K562 (cell line): ENCODE data around the gene HSPB1. TPM values are rescaled to one million over a fixed set of nuclear protein-coding genes. Genes with fewer than 3 reads are reported as not detected.
A peak's percentile ranks its signal among the peaks of the same experiment; 100 is the strongest.

Source experiments
- ATAC-seq: fragments of 200-7000 bp; cut with Tn5 transposase; 3 replicates; pipeline ENCODE4 v1.9.1; 2020; ENCODE audit warnings: moderate library complexity
- BruUV-seq: library from RNA; stranded (reverse); fragments of 400-500 nt; replicated peaks from 2 replicates; lab custom pipeline; 2021; lab: Mats Ljungman, UMichigan
- CTCF ChIA-PET: fragments of 300-600 bp; formaldehyde crosslinking; extraction: SDS; loops from one replicate; lab custom pipeline; 2021; ENCODE audit warnings: low intra/inter-chr PET ratio; lab: Yijun Ruan, JAX
- POLR2A ChIA-PET: fragments of 300-600, 350-650 bp; sonication (Branson Sonifier 250); formaldehyde crosslinking; extraction: SDS; loops from one replicate; lab custom pipeline; 2021; ENCODE audit warnings: antibody characterized with exemption, inconsistent platforms; lab: Yijun Ruan, JAX
- DNase-seq, 4 experiments: peaks; one replicate each; pipeline versions ENCODE4 v3.0.0 to v3.0.0-alpha.2; 2011 to 2018; ENCODE audit warnings: low spot score in 3 of 4, mixed read lengths in 3 of 4; ENCODE audit errors: extremely low read depth in 1 of 4
- FAIRE-seq: peaks from 2 replicates; lab custom pipeline; 2011; peaks lifted over from hg19 to GRCh38; lab: Jason Lieb, UNC
- H2AFZ ChIP-seq: 2 replicates; pipeline ENCODE4 v1.6.0; 2011; ENCODE audit warnings: low read depth, low read length, control low read depth, inconsistent platforms
- H3K27ac ChIP-seq: fragments of 200-600 bp; 3 replicates; pipeline ENCODE4 v1.8.0; 2011; ENCODE audit warnings: low read depth, mild to moderate bottlenecking, control low read depth, inconsistent platforms, low read length, moderate library complexity, mixed read lengths; ENCODE audit errors: extremely low read depth
- H3K27me3 ChIP-seq, 2 experiments: fragments of 300-600 bp in 1 of 2; 2 replicates in 1 of 2; 3 replicates in 1 of 2; pipeline versions ENCODE4 v1.6.0 to v1.8.0; 2011; ENCODE audit warnings: inconsistent platforms in 2 of 2, low read length in 2 of 2, mild to moderate bottlenecking in 1 of 2, mixed read lengths in 1 of 2, moderate library complexity in 1 of 2; ENCODE audit not compliant: control insufficient read depth in 2 of 2, insufficient read depth in 2 of 2
- H3K36me3 ChIP-seq: fragments of 300-600 bp; 3 replicates; pipeline ENCODE4 v1.8.0; 2011; ENCODE audit warnings: mild to moderate bottlenecking, low read length, inconsistent platforms; ENCODE audit not compliant: control insufficient read depth, insufficient read depth
- H3K4me1 ChIP-seq, 2 experiments: fragments of 200-600 bp in 1 of 2; replicated peaks in 1 of 2; 2 replicates in 1 of 2; 3 replicates in 1 of 2; pipeline versions ENCODE4 v1.5.1 to v1.8.0; 2011; ENCODE audit warnings: inconsistent platforms in 2 of 2, low read length in 2 of 2, mild to moderate bottlenecking in 1 of 2, mixed read lengths in 1 of 2, moderate library complexity in 1 of 2; ENCODE audit not compliant: control insufficient read depth in 2 of 2, insufficient read depth in 2 of 2
- H3K4me2 ChIP-seq: 2 replicates; pipeline ENCODE4 v1.6.1; 2011; ENCODE audit warnings: low read length, control low read depth, inconsistent platforms, mixed read lengths; ENCODE audit not compliant: insufficient read depth
- H3K4me3 ChIP-seq: fragments of 200-600 bp; sonication (generic), shearing (Covaris generic); 2 replicates; pipeline ENCODE4 v1.5.1; 2016; ENCODE audit warnings: control low read depth, inconsistent platforms
- H3K79me2 ChIP-seq: fragments of 200-600 bp; 3 replicates; pipeline ENCODE4 v1.8.0; 2011; ENCODE audit warnings: low read length, inconsistent platforms; ENCODE audit not compliant: control insufficient read depth, insufficient read depth
- H3K9ac ChIP-seq, 2 experiments: 2 replicates each; pipeline versions ENCODE4 v1.6.0 to v1.6.1; 2011; ENCODE audit warnings: low read depth in 2 of 2, low read length in 2 of 2, control low read depth in 1 of 2, inconsistent platforms in 1 of 2, mild to moderate bottlenecking in 1 of 2, mixed read lengths in 1 of 2; ENCODE audit not compliant: insufficient read depth in 1 of 2
- H3K9me1 ChIP-seq: one replicate; pipeline ENCODE4 v1.6.0; 2011; ENCODE audit warnings: inconsistent platforms, mild to moderate bottlenecking, low read length, moderate library complexity; ENCODE audit not compliant: control insufficient read depth, insufficient read depth
- H3K9me3 ChIP-seq: replicated peaks from 2 replicates; pipeline ENCODE4 v1.5.1; 2011; ENCODE audit warnings: low read depth, low read length, inconsistent platforms; ENCODE audit not compliant: control insufficient read depth, insufficient read depth
- H4K20me1 ChIP-seq: replicated peaks from 2 replicates; pipeline ENCODE4 v1.6.1; 2011; ENCODE audit warnings: low read length, inconsistent platforms, mixed read lengths; ENCODE audit not compliant: control insufficient read depth, insufficient read depth
- HDAC1 ChIP-seq, 2 experiments: fragments of 450-650 bp; IDR thresholded peaks; 2 replicates each; pipeline ENCODE4 v1.6.1; 2016 to 2017; ENCODE audit warnings: inconsistent platforms in 1 of 2, mild to moderate bottlenecking in 1 of 2, moderate library complexity in 1 of 2
- HDAC8 ChIP-seq: fragments of 450-650 bp; IDR thresholded peaks from 2 replicates; pipeline ENCODE4 v1.6.1; 2016; ENCODE audit warnings: mild to moderate bottlenecking, missing genetic modification characterization, moderate library complexity, missing compliant biosample characterization
- KAT2B ChIP-seq: IDR thresholded peaks from one replicate; pipeline ENCODE4 v1.6.1; 2012; ENCODE audit warnings: low read depth, mild to moderate bottlenecking, control low read depth, inconsistent platforms, low read length, moderate library complexity
- NFIX ChIP-seq: fragments of 250-450 bp; sonication (Bioruptor Pico); IDR thresholded peaks from 2 replicates; pipeline ENCODE4 v1.4.0; 2020; ENCODE audit warnings: low read depth, mild to moderate bottlenecking, moderate library complexity
- NR3C1 ChIP-seq: sonication (generic); formaldehyde crosslinking; IDR thresholded peaks from 2 replicates; pipeline ENCODE4 v1.8.1; 2022; ENCODE audit warnings: missing genetic modification reagents
- RAD51 ChIP-seq: fragments of 450-650 bp; IDR thresholded peaks from 2 replicates; pipeline ENCODE4 v1.7.1; 2016; ENCODE audit warnings: low read depth, mild to moderate bottlenecking, borderline replicate concordance
- STAT5B ChIP-seq: fragments of 250-450 bp; sonication (Bioruptor Pico); IDR thresholded peaks from 2 replicates; pipeline ENCODE4 v1.8.0; 2021; ENCODE audit warnings: mild to moderate bottlenecking, inconsistent platforms
- ZBTB9 ChIP-seq: fragments of 450-650 bp; formaldehyde crosslinking; IDR thresholded peaks from 2 replicates; pipeline ENCODE4 v1.4.0; 2020; ENCODE audit warnings: mild to moderate bottlenecking, moderate library complexity
- ZNF23 ChIP-seq: fragments of 250-450 bp; sonication (Bioruptor Pico); IDR thresholded peaks from 2 replicates; pipeline ENCODE4 v1.4.0; 2020; ENCODE audit warnings: mild to moderate bottlenecking
- WGBS: fragments of 100-300 bp; shearing (Covaris generic); methylation state at CpG from one replicate; pipeline ENCODE4 v1.1.6; 2016; ENCODE audit warnings: low coverage, mixed read lengths; ENCODE audit not compliant: insufficient coverage; ENCODE audit errors: missing lambda C conversion rate; 5-methylcytosine and 5-hydroxymethylcytosine counted together
- in situ Hi-C: fragments of 300-500 bp; cut with MboI; formaldehyde crosslinking; loops from 4 replicates; pipeline ENCODE4 v1.15.0; 2018; ENCODE audit warnings: inconsistent platforms, mixed read lengths
- intact Hi-C: fragments of 100-400 bp; cut with micrococcal nuclease; formaldehyde crosslinking; loops from 2 replicates; pipeline ENCODE4 v1.14.2; 2022
- polyA plus RNA-seq, 8 experiments: library from polyadenylated mRNA; depleted of rRNA in 4 of 8; stranded (reverse) in 5 of 8; unstranded in 3 of 8; fragments of >200 nt; fragmentation: Nextera tagmentation in 2 of 8; fragmentation: Illumina TruSeq in 1 of 8; extraction: Ambion mirVana in 2 of 8; extraction: Trizol in 1 of 8; gene quantifications; 2 replicates each; pipeline versions ENCODE4 v1.2.1 to v1.2.3, GENCODE V29; 2011 to 2014; ENCODE audit warnings: inconsistent platforms in 1 of 8, missing spikeins in 1 of 8
- total RNA-seq, 7 experiments: library from RNA; depleted of rRNA in 6 of 7; stranded (reverse); fragments of >200 nt in 6 of 7; fragmentation: Illumina TruSeq in 2 of 7; extraction: Trizol in 2 of 7; gene quantifications; 2 replicates each; pipeline versions ENCODE4 v1.2.1 to v1.2.3, GENCODE V29; 2011 to 2021; ENCODE audit warnings: low replicate concordance in 1 of 7
- TF ChIP-seq, protein P1 (sequence below): sonication (generic); formaldehyde crosslinking; IDR thresholded peaks from 2 replicates; pipeline ENCODE4 v1.8.0; 2022; ENCODE audit warnings: missing genetic modification reagents, mild to moderate bottlenecking, moderate library complexity, borderline replicate concordance
- TF ChIP-seq, protein P2 (sequence below): sonication (generic); formaldehyde crosslinking; IDR thresholded peaks from 2 replicates; pipeline ENCODE4 v1.8.1; 2023; ENCODE audit warnings: mild to moderate bottlenecking, missing genetic modification reagents, moderate library complexity
- TF ChIP-seq, protein P3 (sequence below): IDR thresholded peaks from 3 replicates; pipeline ENCODE4 v1.6.1; 2011; ENCODE audit warnings: borderline replicate concordance, mild to moderate bottlenecking, moderate library complexity; ENCODE audit not compliant: insufficient read length; ENCODE audit errors: extremely low read depth

The HSPB1 gene
- total and polyA plus RNA-seq, 9 of the 15 experiments (the other 6 are each of a cell fraction or from before 2014, with no cell fraction given) = 27.1 to 522 (median 138) TPM

DNA sequence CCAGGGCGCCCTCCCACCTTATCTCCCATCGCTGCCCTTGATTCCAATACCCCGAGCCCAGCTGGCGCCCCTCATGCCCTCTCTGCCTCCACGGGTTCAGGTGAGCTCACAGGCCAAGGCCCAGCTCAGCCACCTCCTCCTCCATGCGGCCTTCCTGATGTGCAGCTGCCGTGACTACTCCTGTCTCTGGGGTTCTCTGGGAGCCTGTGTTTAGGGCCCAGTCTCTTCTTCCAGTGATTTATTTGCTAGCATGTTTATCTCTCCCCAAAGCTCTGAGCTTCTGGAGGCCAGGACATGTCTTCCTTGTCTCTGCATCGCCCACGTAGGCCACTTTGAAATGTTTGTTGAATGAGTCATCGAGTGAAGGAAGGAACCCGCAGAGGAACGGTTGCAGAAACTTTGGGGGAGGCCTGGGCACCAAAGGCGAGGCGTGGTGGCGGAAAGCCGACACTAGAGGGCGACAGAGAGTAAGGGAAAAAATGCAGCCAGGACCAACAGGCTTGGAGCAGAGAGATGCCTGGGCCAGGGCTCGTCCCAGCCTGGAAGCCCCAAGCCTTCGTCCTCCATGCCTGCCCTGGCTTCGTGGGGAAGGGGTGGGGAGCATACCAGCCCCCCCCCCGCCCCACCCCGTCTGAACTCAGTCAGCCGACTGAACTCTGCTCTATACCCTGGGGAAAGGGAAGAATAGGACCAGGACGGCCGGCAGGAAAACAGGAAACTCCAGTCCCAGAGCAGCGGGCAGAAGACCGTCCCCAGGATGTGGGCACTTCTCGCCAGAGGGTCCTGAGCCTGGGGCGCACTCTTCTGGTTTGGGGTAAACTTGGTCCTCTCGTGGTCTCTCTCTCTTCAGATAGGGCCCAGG lies 10.9 kb upstream of the HSPB1 start:
- H3K27ac ChIP-seq = peak overlapping the region; percentile 38; the same call in 1 of the 3 replicates
- peak; percentile 90 to 96 (median 90) for DNase-seq
- intact Hi-C loops = loop anchor here (1.0 kb wide), 2 partner anchors 23 to 113 kb away; no protein-coding TSS in a partner anchor
- no peaks in the 10 kb centered on the region for H3K9me1 ChIP-seq
- H4K20me1 ChIP-seq = no peaks in the 10 kb centered on the region
- POLR2A ChIA-PET = interaction anchor here (0.6 to 1.0 kb wide), 4 partner anchors 18 to 125 kb away, joined by 3 to 5 read pairs (median 4); no protein-coding TSS in a partner anchor
- no peaks in the 10 kb centered on the region for H3K9me3 ChIP-seq
- H3K4me1 ChIP-seq = peaks cover 23 to 35% of the 10 kb centered on the region in 2 experiments
- no peaks in the 10 kb centered on the region for H3K36me3 ChIP-seq
- 21% methylated on average over 28 of the region's 30 CpGs for WGBS
- BruUV-seq = no TSS peak
- H3K4me2 ChIP-seq = peak overlapping the region; percentile 32
- peak; percentile 100 for FAIRE-seq
- in situ Hi-C loops = no loop called here
- peak overlapping the region; percentile 3 to 71; a peak in 1 of 4 replicates for H3K9ac ChIP-seq
- ATAC-seq = peak; percentile 93
- CTCF ChIA-PET = interaction anchor here (0.8 to 5.3 kb wide), 3 partner anchors 23 to 72 kb away, joined by 3 to 111 read pairs (median 5); no protein-coding TSS in a partner anchor
- H2AFZ ChIP-seq = peak overlapping the region; percentile 94
- H3K79me2 ChIP-seq = no peaks in the 10 kb centered on the region
- H3K4me3 ChIP-seq = no peak overlapping the region
- no peaks in the 10 kb centered on the region; a peak in 1 of 5 replicates for H3K27me3 ChIP-seq
- TF ChIP-seq RAD51 (no peak), NFIX (no peak), KAT2B (no peak), STAT5B (no peak), HDAC8 (tag) (no peak), HDAC1 (IDR thresholded peaks at IDR 0.05) (peak in 1 of 2 experiments; percentile 86; a peak in 2 of 4 replicates), NR3C1 (CRISPR knock-in tag) (no peak), ZNF23 (CRISPR knock-in tag) (no peak), ZBTB9 (CRISPR knock-in tag) (no peak)
- TF ChIP-seq, protein P1, sequence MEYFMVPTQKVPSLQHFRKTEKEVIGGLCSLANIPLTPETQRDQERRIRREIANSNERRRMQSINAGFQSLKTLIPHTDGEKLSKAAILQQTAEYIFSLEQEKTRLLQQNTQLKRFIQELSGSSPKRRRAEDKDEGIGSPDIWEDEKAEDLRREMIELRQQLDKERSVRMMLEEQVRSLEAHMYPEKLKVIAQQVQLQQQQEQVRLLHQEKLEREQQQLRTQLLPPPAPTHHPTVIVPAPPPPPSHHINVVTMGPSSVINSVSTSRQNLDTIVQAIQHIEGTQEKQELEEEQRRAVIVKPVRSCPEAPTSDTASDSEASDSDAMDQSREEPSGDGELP (CRISPR knock-in tag) = peak; percentile 85; the same call in 1 of the 2 replicates
- TF ChIP-seq, protein P2, sequence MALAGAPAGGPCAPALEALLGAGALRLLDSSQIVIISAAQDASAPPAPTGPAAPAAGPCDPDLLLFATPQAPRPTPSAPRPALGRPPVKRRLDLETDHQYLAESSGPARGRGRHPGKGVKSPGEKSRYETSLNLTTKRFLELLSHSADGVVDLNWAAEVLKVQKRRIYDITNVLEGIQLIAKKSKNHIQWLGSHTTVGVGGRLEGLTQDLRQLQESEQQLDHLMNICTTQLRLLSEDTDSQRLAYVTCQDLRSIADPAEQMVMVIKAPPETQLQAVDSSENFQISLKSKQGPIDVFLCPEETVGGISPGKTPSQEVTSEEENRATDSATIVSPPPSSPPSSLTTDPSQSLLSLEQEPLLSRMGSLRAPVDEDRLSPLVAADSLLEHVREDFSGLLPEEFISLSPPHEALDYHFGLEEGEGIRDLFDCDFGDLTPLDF (CRISPR knock-in tag) = no peak; the same call in 1 of the 2 replicates
- TF ChIP-seq, protein P3, sequence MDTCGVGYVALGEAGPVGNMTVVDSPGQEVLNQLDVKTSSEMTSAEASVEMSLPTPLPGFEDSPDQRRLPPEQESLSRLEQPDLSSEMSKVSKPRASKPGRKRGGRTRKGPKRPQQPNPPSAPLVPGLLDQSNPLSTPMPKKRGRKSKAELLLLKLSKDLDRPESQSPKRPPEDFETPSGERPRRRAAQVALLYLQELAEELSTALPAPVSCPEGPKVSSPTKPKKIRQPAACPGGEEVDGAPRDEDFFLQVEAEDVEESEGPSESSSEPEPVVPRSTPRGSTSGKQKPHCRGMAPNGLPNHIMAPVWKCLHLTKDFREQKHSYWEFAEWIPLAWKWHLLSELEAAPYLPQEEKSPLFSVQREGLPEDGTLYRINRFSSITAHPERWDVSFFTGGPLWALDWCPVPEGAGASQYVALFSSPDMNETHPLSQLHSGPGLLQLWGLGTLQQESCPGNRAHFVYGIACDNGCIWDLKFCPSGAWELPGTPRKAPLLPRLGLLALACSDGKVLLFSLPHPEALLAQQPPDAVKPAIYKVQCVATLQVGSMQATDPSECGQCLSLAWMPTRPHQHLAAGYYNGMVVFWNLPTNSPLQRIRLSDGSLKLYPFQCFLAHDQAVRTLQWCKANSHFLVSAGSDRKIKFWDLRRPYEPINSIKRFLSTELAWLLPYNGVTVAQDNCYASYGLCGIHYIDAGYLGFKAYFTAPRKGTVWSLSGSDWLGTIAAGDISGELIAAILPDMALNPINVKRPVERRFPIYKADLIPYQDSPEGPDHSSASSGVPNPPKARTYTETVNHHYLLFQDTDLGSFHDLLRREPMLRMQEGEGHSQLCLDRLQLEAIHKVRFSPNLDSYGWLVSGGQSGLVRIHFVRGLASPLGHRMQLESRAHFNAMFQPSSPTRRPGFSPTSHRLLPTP = no peak
